Fibroblast of skin of right quadriceps (primary cell): ENCODE results near the gene SASH1.

ENCODE experiments used
- DNase-seq: peaks from one replicate; pipeline ENCODE4 v3.0.0-alpha.2; 2013

Gene SASH1

GRCh38 chr6:148342350-148343046, at the start of gene SASH1:
Gene SASH1, plus strand, starts transcription at chr6:148342838. Its CDS starts 230 bp downstream, at chr6:148343068.
- DNase-seq, result peak; percentile 73

GRCh38 chr6:148293181-148293995, 49.2 kb upstream of the SASH1 start:
- DNase-seq, result no peak

- no peak for DNase-seq
Measured at GRCh38 chr6:148294059-148294458, 48.6 kb upstream of the SASH1 start.

DNA sequence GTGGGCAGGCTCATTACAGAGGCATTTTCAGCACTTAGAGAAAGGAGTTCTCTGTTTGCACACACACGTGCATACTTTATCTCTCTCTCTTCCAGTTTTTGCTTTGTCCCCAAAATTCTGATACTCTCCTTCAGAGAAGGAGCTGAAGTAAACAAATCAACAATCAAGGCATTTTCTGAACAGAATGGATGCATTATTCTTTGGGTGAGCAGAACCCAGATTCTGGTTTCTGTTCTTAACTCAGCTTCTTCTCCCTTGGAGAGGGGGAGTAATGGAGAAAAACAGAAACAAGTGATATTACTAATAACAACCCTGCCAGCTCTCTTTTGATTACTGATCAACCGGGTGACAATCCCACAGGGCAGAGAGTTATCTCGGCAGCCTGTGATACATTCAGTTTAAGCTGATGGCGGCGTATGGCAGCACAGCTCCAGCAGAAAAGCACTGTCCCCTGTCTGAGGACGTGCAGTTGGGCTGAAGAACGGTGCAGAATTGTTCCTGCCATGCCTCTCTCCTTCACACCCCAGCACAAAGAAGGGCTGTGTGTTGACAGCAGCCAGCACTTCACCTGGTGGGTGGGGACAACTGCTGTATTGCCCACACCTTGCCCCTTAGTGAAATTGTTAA, 47.3 kb upstream of the SASH1 start:
- DNase-seq, result no peak

DNA sequence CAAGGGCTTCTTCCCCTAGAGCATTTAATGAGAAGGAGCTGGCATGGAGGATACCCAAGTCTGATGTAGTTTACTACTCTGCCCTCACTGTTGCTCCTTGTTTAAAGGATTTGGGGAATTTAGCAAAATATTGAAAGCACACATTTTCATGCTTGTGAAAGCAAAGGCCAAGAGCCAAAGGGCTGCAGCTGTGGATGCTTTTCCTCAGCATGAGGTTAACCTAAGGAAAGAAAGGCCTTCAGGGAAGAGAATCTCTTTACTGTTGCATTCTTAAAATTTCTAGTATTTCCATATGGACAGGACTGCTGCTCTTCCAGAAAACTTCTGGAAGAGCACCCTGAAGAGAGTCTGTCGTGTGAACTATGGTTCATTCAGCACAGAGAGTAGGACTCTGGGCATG, 45.9 kb upstream of the SASH1 start:
- DNase-seq, result no peak

- no peak for DNase-seq
Measured at GRCh38 chr6:148298683-148299082, 44.0 kb upstream of the SASH1 start.

- DNase-seq, result no peak
Measured at GRCh38 chr6:148303616-148304015, 39.0 kb upstream of the SASH1 start.

GRCh38 chr6:148304976-148305375, 37.7 kb upstream of the SASH1 start:
- peak; percentile 89 for DNase-seq

- DNase-seq, result no peak
Measured at GRCh38 chr6:148306286-148306685, 36.4 kb upstream of the SASH1 start.

DNA sequence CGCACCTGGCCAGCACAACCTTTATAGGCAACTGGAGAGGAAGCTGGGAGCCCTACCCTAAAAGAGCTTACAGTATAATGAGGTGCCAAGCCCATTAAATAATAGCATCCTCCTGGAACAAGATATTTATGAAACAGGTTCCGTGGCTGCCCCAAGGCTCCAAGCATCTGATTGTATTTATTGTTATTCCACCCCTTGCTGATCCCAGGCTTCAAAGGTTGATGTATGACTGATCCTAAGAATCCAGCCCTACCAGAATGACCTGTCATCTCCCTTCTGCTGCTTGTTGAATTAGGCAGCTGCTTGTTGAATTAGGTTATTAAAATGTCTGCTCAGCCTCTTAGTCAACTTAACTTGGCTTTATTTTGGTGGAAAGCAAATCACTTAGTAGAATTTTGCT, 35.2 kb upstream of the SASH1 start:
- peak; percentile 47 for DNase-seq

GRCh38 chr6:148309301-148309700, 33.3 kb upstream of the SASH1 start:
- no peak for DNase-seq

DNA sequence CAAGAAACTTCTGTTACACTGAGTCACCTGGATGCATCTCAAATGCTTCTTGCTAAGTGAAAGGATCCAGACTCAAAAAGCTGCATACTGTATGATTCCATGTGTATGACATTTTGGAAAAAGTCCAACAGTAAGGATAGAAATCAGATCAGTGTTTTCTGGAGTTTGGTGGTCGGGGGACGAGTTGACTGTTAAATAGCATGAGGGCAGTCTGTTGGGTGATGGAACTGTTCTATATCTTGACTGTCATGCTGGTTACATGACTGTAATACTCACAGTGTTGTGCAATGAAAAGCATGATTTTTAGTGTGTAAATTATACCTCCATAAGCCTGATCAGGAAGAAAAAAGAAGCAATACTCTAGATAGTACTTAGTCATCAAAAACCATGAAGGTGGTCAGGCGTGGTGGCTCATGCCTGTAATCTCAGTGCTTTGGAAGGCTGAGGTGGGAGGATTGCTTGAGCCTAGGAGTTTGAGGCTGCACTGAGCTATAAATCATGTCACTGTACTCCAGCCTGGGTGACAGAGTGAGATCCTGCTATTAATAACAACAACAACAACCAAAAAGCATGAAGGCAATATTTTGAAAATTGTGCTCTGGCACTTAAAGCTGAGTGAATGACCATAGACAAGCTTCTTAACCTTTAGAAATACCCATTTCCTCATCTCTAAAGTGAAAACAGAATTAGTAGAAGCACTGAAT, 30.5 kb upstream of the SASH1 start:
- peak; percentile 64 for DNase-seq

GRCh38 chr6:148313488-148313887, 29.1 kb upstream of the SASH1 start:
- DNase-seq, result no peak

DNA sequence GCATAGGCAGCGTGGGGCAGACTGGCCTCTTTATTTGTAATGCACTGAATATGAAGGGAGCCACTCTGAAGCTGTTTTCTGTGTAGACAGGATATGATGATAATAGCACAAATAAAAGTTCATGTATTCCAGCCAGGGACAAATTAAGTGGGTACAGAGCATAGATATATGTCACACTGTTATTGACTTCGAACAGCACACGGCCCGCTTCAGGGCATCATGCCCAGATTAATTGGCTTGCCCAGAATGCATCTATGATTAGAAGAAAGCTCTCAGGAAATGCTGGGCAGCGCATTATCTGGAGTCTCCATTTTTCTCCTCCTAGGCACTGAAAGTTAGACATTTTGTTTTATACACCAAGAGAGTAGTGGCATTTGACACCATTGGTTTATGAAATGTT, 26.3 kb upstream of the SASH1 start:
- DNase-seq, result no peak

DNA sequence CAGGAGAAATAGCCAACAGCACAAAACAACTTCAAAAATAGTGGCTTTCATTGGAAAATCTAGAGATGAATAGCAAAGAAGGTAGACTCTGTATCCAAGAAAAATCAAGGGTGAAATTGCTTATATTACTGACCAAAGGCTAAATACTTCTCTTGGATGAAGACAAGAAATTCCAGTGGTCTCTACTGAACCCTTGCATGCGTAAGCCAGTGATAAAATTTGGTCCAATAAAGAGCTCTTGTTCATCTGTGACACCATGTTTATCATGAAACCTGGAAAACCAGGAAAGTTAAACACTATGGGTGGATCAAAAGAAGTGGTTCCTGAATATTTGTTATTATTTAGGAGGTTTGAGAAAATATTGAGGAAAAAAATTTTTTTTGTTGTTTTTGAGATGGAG, 25.6 kb upstream of the SASH1 start:
- no peak for DNase-seq

GRCh38 chr6:148317739-148318138, 24.9 kb upstream of the SASH1 start:
- peak; percentile 77 for DNase-seq

- DNase-seq, result no peak
Measured at GRCh38 chr6:148322704-148323103, 19.9 kb upstream of the SASH1 start.

DNA sequence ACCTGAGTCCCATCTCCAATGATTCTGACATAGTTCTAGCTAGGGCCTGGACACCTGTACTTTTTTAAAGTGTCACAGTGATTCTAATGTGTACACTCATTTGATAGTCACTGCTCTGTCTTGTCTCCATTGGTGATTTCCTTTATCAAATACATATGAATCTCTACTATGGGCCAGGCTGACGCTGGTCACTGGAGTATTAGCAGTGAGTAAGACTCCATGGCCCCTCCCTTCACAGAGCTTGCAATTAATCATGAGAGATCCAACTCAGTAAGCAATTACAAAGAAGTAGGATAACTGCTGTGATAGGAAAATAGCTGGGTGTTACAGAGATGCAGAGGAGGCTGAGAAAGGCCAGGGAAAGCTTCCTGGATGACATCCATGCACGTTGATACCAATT, 19.3 kb upstream of the SASH1 start:
- peak; percentile 78 for DNase-seq

DNA sequence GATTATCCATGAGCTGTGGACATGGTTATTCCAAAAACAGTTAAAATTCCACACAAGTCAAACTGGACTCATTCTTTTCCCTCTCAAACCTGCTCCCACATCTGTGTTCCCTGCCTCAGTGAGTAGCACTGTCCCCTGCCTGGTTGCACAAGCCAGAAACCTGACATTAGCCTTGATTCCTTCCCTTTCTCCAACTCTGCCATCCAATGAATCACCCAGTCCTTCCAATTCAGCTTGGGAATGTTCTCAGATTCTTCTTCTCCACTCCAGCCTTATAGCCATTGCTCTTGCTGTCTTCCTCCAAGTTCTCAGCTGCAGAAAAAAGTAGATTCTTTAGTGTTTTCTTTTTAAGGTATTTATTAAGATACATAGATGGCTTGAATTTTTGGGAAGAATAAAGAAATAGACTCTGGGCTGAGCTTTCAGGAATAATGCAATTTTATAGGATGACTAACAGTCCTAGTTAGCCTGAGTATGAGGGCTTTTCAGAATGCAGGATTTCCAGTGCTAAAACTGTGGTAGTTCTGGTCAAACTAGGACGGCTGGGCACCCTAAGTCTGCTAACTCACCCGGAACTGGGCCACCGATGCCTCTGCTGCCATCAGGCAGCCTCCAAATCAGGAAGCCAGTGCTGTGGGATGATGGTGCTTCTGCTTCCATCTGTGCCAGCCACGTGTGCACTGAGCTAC, 18.2 kb upstream of the SASH1 start:
- peak; percentile 64 for DNase-seq

- DNase-seq, result peak; percentile 51
Measured at GRCh38 chr6:148325316-148326068, 17.1 kb upstream of the SASH1 start.

- DNase-seq, result no peak
Measured at GRCh38 chr6:148328876-148329555, 13.6 kb upstream of the SASH1 start.
